ENCODE data around the gene BTBD9. TPM values are rescaled to one million over a fixed set of nuclear protein-coding genes. Genes with fewer than 3 reads are reported as not detected.

Gene BTBD9
- total and polyA plus RNA-seq, 2 of the 13 experiments (the other 11 are each of a cell fraction or from before 2014, with no cell fraction given), result 1.2 to 3.0 TPM

DNA sequence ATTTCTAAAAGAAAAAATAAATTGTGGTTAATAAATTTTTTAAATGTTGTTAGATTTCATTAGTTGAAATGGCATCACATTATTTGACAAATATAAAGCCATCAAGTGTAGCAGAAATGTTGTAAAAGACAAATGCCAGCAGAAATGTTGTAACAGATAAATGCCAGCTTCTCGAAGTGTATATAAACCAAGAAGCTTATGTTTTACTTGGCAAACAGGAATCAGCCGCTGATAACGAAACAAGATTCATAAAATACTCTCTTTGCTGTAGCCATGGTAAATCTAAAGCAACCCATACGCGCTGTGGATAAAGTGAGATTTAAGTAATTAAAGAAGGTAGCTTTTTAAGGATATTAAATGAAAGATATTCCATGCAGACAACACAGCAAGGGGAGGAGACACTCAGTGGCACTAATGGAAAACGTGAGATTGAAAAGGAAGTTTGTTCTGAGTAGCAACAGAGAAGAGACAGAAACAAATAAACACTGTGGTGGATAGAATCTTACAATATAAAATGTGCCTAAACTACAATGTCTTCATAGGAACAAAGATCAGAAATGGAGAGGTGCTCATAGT, 29.6 kb downstream of the BTBD9 start:
- intact Hi-C loops (cut with micrococcal nuclease; ENCODE audit: unreplicated experiment), result no loop called here
- no peak overlapping the region for H3K27ac ChIP-seq (ENCODE audit: extremely low read length, insufficient read depth, low read length)
- no peak for TF ChIP-seq PCBP2 (optimal IDR thresholded peaks at IDR 0.05; ENCODE audit: low read depth, low read length, poor library complexity, severe bottlenecking)
- TF ChIP-seq ZNF432 (CRISPR knock-in tag; IDR thresholded peaks at IDR 0.05; ENCODE audit: borderline replicate concordance), result no peak
- no peak for TF ChIP-seq ZFAT (CRISPR knock-in tag; conservative IDR thresholded peaks at IDR 0.05)
- no peak for TF ChIP-seq RBFOX2 (IDR thresholded peaks at IDR 0.05; ENCODE audit: low read depth, low read length)
- TF ChIP-seq ZNF484 (CRISPR knock-in tag; IDR thresholded peaks at IDR 0.05; ENCODE audit: borderline replicate concordance, low read depth), result no peak
- TF ChIP-seq NFYC (CRISPR knock-in tag; IDR thresholded peaks at IDR 0.05), result no peak
- no peak for TF ChIP-seq SYNCRIP (IDR thresholded peaks at IDR 0.05; ENCODE audit: insufficient read depth, low read depth, low read length)
- TF ChIP-seq ZNF12 (CRISPR knock-in tag; IDR thresholded peaks at IDR 0.05), result no peak
- no peak for TF ChIP-seq PTBP1 (IDR thresholded peaks at IDR 0.05; ENCODE audit: low read depth, low read length, poor library complexity, severe bottlenecking)
- no peak for TF ChIP-seq MED13 (CRISPR knock-in tag; IDR thresholded peaks at IDR 0.05)
- TF ChIP-seq, protein P1, sequence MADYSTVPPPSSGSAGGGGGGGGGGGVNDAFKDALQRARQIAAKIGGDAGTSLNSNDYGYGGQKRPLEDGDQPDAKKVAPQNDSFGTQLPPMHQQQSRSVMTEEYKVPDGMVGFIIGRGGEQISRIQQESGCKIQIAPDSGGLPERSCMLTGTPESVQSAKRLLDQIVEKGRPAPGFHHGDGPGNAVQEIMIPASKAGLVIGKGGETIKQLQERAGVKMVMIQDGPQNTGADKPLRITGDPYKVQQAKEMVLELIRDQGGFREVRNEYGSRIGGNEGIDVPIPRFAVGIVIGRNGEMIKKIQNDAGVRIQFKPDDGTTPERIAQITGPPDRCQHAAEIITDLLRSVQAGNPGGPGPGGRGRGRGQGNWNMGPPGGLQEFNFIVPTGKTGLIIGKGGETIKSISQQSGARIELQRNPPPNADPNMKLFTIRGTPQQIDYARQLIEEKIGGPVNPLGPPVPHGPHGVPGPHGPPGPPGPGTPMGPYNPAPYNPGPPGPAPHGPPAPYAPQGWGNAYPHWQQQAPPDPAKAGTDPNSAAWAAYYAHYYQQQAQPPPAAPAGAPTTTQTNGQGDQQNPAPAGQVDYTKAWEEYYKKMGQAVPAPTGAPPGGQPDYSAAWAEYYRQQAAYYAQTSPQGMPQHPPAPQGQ (CRISPR knock-in tag; IDR thresholded peaks at IDR 0.05; ENCODE audit: borderline replicate concordance), result no peak
- TF ChIP-seq MXD4 (CRISPR knock-in tag; IDR thresholded peaks at IDR 0.05), result no peak
- TF ChIP-seq, protein P2, sequence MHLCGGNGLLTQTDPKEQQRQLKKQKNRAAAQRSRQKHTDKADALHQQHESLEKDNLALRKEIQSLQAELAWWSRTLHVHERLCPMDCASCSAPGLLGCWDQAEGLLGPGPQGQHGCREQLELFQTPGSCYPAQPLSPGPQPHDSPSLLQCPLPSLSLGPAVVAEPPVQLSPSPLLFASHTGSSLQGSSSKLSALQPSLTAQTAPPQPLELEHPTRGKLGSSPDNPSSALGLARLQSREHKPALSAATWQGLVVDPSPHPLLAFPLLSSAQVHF (CRISPR knock-in tag; IDR thresholded peaks at IDR 0.05), result no peak
- TF ChIP-seq MIER3 (CRISPR knock-in tag; IDR thresholded peaks at IDR 0.05; ENCODE audit: borderline replicate concordance), result no peak
- TF ChIP-seq MYC (CRISPR knock-in tag; IDR thresholded peaks at IDR 0.05; ENCODE audit: borderline replicate concordance), result no peak
- no peak for TF ChIP-seq SATB2 (CRISPR knock-in tag; IDR thresholded peaks at IDR 0.05)
- TF ChIP-seq, protein P3, sequence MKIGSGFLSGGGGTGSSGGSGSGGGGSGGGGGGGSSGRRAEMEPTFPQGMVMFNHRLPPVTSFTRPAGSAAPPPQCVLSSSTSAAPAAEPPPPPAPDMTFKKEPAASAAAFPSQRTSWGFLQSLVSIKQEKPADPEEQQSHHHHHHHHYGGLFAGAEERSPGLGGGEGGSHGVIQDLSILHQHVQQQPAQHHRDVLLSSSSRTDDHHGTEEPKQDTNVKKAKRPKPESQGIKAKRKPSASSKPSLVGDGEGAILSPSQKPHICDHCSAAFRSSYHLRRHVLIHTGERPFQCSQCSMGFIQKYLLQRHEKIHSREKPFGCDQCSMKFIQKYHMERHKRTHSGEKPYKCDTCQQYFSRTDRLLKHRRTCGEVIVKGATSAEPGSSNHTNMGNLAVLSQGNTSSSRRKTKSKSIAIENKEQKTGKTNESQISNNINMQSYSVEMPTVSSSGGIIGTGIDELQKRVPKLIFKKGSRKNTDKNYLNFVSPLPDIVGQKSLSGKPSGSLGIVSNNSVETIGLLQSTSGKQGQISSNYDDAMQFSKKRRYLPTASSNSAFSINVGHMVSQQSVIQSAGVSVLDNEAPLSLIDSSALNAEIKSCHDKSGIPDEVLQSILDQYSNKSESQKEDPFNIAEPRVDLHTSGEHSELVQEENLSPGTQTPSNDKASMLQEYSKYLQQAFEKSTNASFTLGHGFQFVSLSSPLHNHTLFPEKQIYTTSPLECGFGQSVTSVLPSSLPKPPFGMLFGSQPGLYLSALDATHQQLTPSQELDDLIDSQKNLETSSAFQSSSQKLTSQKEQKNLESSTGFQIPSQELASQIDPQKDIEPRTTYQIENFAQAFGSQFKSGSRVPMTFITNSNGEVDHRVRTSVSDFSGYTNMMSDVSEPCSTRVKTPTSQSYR (CRISPR knock-in tag; IDR thresholded peaks at IDR 0.05; ENCODE audit: borderline replicate concordance), result no peak
- TF ChIP-seq TEAD2 (CRISPR knock-in tag; IDR thresholded peaks at IDR 0.05), result no peak
- TF ChIP-seq, protein P4, sequence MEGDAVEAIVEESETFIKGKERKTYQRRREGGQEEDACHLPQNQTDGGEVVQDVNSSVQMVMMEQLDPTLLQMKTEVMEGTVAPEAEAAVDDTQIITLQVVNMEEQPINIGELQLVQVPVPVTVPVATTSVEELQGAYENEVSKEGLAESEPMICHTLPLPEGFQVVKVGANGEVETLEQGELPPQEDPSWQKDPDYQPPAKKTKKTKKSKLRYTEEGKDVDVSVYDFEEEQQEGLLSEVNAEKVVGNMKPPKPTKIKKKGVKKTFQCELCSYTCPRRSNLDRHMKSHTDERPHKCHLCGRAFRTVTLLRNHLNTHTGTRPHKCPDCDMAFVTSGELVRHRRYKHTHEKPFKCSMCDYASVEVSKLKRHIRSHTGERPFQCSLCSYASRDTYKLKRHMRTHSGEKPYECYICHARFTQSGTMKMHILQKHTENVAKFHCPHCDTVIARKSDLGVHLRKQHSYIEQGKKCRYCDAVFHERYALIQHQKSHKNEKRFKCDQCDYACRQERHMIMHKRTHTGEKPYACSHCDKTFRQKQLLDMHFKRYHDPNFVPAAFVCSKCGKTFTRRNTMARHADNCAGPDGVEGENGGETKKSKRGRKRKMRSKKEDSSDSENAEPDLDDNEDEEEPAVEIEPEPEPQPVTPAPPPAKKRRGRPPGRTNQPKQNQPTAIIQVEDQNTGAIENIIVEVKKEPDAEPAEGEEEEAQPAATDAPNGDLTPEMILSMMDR (CRISPR knock-in tag; IDR thresholded peaks at IDR 0.05), result no peak

More for the DNA sequence above, 29.6 kb downstream of the BTBD9 start:
- ChIA-PET POLR2A (no interaction called here), CTCF (ENCODE audit: low intra/inter-chr PET ratio, low total read pairs) (no interaction called here)
- 63% methylated on average over 6 of the region's 6 CpGs for WGBS (ENCODE audit: low lambda C conversion rate)
- no peaks in the 10 kb centered on the region for H3K4me1 ChIP-seq (ENCODE audit: insufficient read depth, low read length)
- H3K79me2 ChIP-seq (ENCODE audit: insufficient read depth, low read length), result no peaks in the 10 kb centered on the region
- FAIRE-seq (no peak), DNase-seq (ENCODE audit: low spot score) (no peak), ATAC-seq (no peak)
- H3K4me3 ChIP-seq (replicated peaks in 1 of 3; ENCODE audit: insufficient read depth in 1 of 3, low read depth in 2 of 3, low read length in 3 of 3), result no peak overlapping the region
- H4K20me1 ChIP-seq (ENCODE audit: insufficient read depth, low read length), result no peaks in the 10 kb centered on the region
- in situ Hi-C loops (cut with HindIII; ENCODE audit: extremely low pct_ligation_motif_present, low pct_unique_long_range_greater_than_20kb), result no loop called here
- no TSS peak for BruUV-seq (replicated peaks)
- no peak overlapping the region for H2AFZ ChIP-seq (ENCODE audit: low read length)
- H3K4me2 ChIP-seq (ENCODE audit: low read depth, low read length), result no peak overlapping the region
- H3K36me3 ChIP-seq (replicated peaks in 1 of 2; ENCODE audit: control insufficient read depth in 1 of 2, insufficient read depth in 2 of 2, low read length in 2 of 2), result no peaks in the 10 kb centered on the region
- H3K9ac ChIP-seq (ENCODE audit: insufficient read depth, low read depth, low read length), result no peak overlapping the region
- H3K9me3 ChIP-seq (ENCODE audit: low read length), result no peaks in the 10 kb centered on the region
- no peaks in the 10 kb centered on the region for H3K27me3 ChIP-seq (ENCODE audit: control insufficient read depth in 1 of 2, insufficient read depth in 2 of 2, low read length in 2 of 2)
